ENCODE results near the gene SENP7.

- TF ChIP-seq, protein P1, sequence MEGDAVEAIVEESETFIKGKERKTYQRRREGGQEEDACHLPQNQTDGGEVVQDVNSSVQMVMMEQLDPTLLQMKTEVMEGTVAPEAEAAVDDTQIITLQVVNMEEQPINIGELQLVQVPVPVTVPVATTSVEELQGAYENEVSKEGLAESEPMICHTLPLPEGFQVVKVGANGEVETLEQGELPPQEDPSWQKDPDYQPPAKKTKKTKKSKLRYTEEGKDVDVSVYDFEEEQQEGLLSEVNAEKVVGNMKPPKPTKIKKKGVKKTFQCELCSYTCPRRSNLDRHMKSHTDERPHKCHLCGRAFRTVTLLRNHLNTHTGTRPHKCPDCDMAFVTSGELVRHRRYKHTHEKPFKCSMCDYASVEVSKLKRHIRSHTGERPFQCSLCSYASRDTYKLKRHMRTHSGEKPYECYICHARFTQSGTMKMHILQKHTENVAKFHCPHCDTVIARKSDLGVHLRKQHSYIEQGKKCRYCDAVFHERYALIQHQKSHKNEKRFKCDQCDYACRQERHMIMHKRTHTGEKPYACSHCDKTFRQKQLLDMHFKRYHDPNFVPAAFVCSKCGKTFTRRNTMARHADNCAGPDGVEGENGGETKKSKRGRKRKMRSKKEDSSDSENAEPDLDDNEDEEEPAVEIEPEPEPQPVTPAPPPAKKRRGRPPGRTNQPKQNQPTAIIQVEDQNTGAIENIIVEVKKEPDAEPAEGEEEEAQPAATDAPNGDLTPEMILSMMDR (IDR thresholded peaks at IDR 0.05), result no peak
- no peak for TF ChIP-seq POLR2A (IDR thresholded peaks at IDR 0.05)
Measured at GRCh38 chr3:101527906-101528305, 14.9 kb upstream of the SENP7 start.
